Astrocyte of the hippocampus (primary cell): ENCODE results near the gene TFEB.

Experiments
- DNase-seq: peaks from one replicate; pipeline ENCODE4 v3.0.0; 2011; ENCODE audit warnings: low read depth, low spot score

The TFEB gene

GRCh38 chr6:41723530-41724227 lies 11.7 kb downstream of the TFEB start:
- DNase-seq, result peak; percentile 81

GRCh38 chr6:41722969-41723529 lies 12.4 kb downstream of the TFEB start:
- DNase-seq, result no peak

- DNase-seq, result no peak
These were observed 14.0 kb downstream of the TFEB start for GRCh38 chr6:41721414-41721813.

GRCh38 chr6:41720783-41721182 lies 14.6 kb downstream of the TFEB start:
- DNase-seq, result no peak

GRCh38 chr6:41720262-41720620 lies 15.2 kb downstream of the TFEB start:
- no peak for DNase-seq

GRCh38 chr6:41719436-41720261 lies 15.8 kb downstream of the TFEB start:
- DNase-seq, result no peak

GRCh38 chr6:41718828-41719227 lies 16.6 kb downstream of the TFEB start:
- no peak for DNase-seq

- DNase-seq, result no peak
These were observed 18.0 kb downstream of the TFEB start for GRCh38 chr6:41717392-41717736.

GRCh38 chr6:41716516-41717391 lies 18.7 kb downstream of the TFEB start:
- no peak for DNase-seq

GRCh38 chr6:41715795-41716515 lies 19.5 kb downstream of the TFEB start:
- no peak for DNase-seq

- DNase-seq, result no peak
These were observed 20.7 kb downstream of the TFEB start for GRCh38 chr6:41714556-41715273.

- DNase-seq, result no peak
These were observed 21.6 kb downstream of the TFEB start for GRCh38 chr6:41713650-41714291.

GRCh38 chr6:41713159-41713649 lies 22.2 kb downstream of the TFEB start:
- peak; percentile 80 for DNase-seq

- no peak for DNase-seq
These were observed 22.7 kb downstream of the TFEB start for GRCh38 chr6:41712651-41713103.

- no peak for DNase-seq
These were observed 23.9 kb downstream of the TFEB start for GRCh38 chr6:41711323-41712038.

GRCh38 chr6:41709375-41709774 lies 26.0 kb downstream of the TFEB start:
- no peak for DNase-seq

- DNase-seq, result no peak
These were observed 26.6 kb downstream of the TFEB start for GRCh38 chr6:41708856-41709255.

- DNase-seq, result no peak
These were observed 27.7 kb downstream of the TFEB start for GRCh38 chr6:41707565-41708200.
